ENCODE data around the gene PCDHA7. TPM values are rescaled to one million over a fixed set of nuclear protein-coding genes. Genes with fewer than 3 reads are reported as not detected.
"Not testable (repeated sequence)": the region's sequence is repeated elsewhere in the genome, so short reads cannot be mapped to it uniquely, and the experiment has no call there.

PCDHA7 gene
- polyA plus RNA-seq, 1 experiment: 0.09 TPM

GRCh38 chr5:140821375-140822280 is 12.4 kb upstream of the PCDHA7 start, which contains the start of gene PCDHA5:
PCDHA5 (plus strand) TSS chr5:140821613.
- TF ChIP-seq CTCF (IDR thresholded peaks at IDR 0.05; ENCODE audit: low read depth, low read length): peak; percentile 25
- POLR2A ChIA-PET: no interaction called here
- CTCF ChIA-PET: interaction anchor here (1.7 kb wide), 1 partner anchor 16 kb away, joined by 5 read pairs; no protein-coding TSS in a partner anchor
- DNase-seq (ENCODE audit: low read depth, low spot score): no peak
- Histone ChIP-seq H3K4me3 (ENCODE audit: low read depth, low read length) (no peak within 1 kb of the TSS), H3K27me3 (ENCODE audit: control insufficient read depth, insufficient read depth, low read length) (no peaks in the 10 kb centered on the region), H3K27ac (ENCODE audit: low read depth, low read length) (no peak within 1 kb of the TSS), H3K9me3 (ENCODE audit: control insufficient read depth, insufficient read depth, low read length) (peaks cover 23% of the 10 kb centered on the region)

- peaks cover 23% of the 10 kb centered on the region for H3K9me3 ChIP-seq (ENCODE audit: control insufficient read depth, insufficient read depth, low read length)
- ChIA-PET CTCF (no interaction called here), POLR2A (no interaction called here)
- no peak for DNase-seq (ENCODE audit: low read depth, low spot score)
- no peak for TF ChIP-seq CTCF (IDR thresholded peaks at IDR 0.05; ENCODE audit: low read depth, low read length)
- H3K4me3 ChIP-seq (ENCODE audit: low read depth, low read length): no peak overlapping the region
- no peaks in the 10 kb centered on the region for H3K27me3 ChIP-seq (ENCODE audit: control insufficient read depth, insufficient read depth, low read length)
- no peak overlapping the region for H3K27ac ChIP-seq (ENCODE audit: low read depth, low read length)
Observed at GRCh38 chr5:140822281-140822629, 11.8 kb upstream of the PCDHA7 start.

GRCh38 chr5:140822969-140823368 is 11.1 kb upstream of the PCDHA7 start:
- H3K27me3 ChIP-seq (ENCODE audit: control insufficient read depth, insufficient read depth, low read length); DNase-seq (ENCODE audit: low read depth, low spot score); H3K4me3 ChIP-seq (ENCODE audit: low read depth, low read length); H3K27ac ChIP-seq (ENCODE audit: low read depth, low read length); CTCF ChIA-PET; POLR2A ChIA-PET: not testable (repeated sequence)
- H3K9me3 ChIP-seq (ENCODE audit: control insufficient read depth, insufficient read depth, low read length): peaks cover 24% of the 10 kb centered on the region

GRCh38 chr5:140823475-140823874 is 10.6 kb upstream of the PCDHA7 start:
- no peaks in the 10 kb centered on the region for H3K27me3 ChIP-seq (ENCODE audit: control insufficient read depth, insufficient read depth, low read length)
- H3K4me3 ChIP-seq (ENCODE audit: low read depth, low read length): no peak overlapping the region
- CTCF ChIA-PET: no interaction called here
- H3K9me3 ChIP-seq (ENCODE audit: control insufficient read depth, insufficient read depth, low read length): peaks cover 29% of the 10 kb centered on the region
- no peak for DNase-seq (ENCODE audit: low read depth, low spot score)
- POLR2A ChIA-PET: no interaction called here
- no peak for TF ChIP-seq CTCF (IDR thresholded peaks at IDR 0.05; ENCODE audit: low read depth, low read length)
- no peak overlapping the region for H3K27ac ChIP-seq (ENCODE audit: low read depth, low read length)

DNA sequence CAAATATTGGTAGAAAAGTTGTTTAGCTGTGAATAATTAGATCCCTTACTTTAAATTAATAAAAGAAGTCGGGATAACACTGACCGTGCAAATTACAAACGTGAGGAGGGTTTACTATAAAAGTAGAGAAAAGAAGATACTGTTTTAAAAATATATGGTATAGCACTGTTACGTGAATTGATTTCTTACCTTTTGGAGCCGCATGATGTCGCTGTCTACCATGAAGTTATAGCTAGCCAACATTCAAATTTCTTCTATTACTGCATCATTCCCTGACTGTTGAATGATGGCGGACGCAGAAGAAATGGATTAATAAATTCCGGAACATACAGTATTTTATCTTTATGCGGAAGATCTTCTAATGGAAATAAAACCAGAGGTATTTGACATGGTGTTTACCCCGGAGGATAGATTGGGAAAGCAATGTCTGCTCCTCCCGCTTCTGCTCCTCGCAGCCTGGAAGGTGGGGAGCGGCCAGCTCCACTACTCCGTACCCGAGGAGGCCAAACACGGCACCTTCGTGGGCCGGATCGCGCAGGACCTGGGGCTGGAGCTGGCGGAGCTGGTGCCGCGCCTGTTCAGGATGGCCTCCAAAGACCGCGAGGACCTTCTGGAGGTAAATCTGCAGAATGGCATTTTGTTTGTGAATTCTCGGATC is 6.2 kb upstream of the PCDHA7 start, which contains the start of gene PCDHA6:
PCDHA6 (plus strand) TSS at position 257 of the 658 bp plus-strand sequence; CDS start at position 389, 132 bp downstream.
- CTCF ChIA-PET: no interaction called here
- peaks cover 32% of the 10 kb centered on the region for H3K9me3 ChIP-seq (ENCODE audit: control insufficient read depth, insufficient read depth, low read length)
- H3K4me3 ChIP-seq (ENCODE audit: low read depth, low read length): no peak within 1 kb of the TSS

More for the DNA sequence above, 6.2 kb upstream of the PCDHA7 start, which contains the start of gene PCDHA6:
- Histone ChIP-seq H3K27ac (ENCODE audit: low read depth, low read length) (no peak within 1 kb of the TSS), H3K27me3 (ENCODE audit: control insufficient read depth, insufficient read depth, low read length) (no peaks in the 10 kb centered on the region)
- POLR2A ChIA-PET: no interaction called here
- no peak for TF ChIP-seq CTCF (IDR thresholded peaks at IDR 0.05; ENCODE audit: low read depth, low read length)
- DNase-seq (ENCODE audit: low read depth, low spot score): no peak
